IPS-NIHi11 (cell line): ENCODE data around the gene SPEM2.

Source experiments
- DNase-seq: peaks from one replicate; pipeline ENCODE4 v3.0.0; 2012; ENCODE audit warnings: mixed read lengths, low spot score

SPEM2 gene

GRCh38 chr17:7403977-7404736 lies 21.3 kb upstream of the SPEM2 start, which contains the start of gene TMEM256:
TSS of gene TMEM256 (minus strand) at chr17:7404097. CDS start at chr17:7404084, 13 bp downstream.
- peak; percentile 88 for DNase-seq

- peak; percentile 75 for DNase-seq
These were observed 20.6 kb upstream of the SPEM2 start for GRCh38 chr17:7404737-7405349.

GRCh38 chr17:7405350-7406234 lies 19.8 kb upstream of the SPEM2 start:
- peak; percentile 60 for DNase-seq

- DNase-seq: no peak
These were observed 19.1 kb upstream of the SPEM2 start for GRCh38 chr17:7406235-7406825.

GRCh38 chr17:7407082-7407481 lies 18.3 kb upstream of the SPEM2 start:
- DNase-seq: no peak

GRCh38 chr17:7407485-7408251 lies 17.7 kb upstream of the SPEM2 start, which contains the start of gene NLGN2:
TSS of gene NLGN2 (plus strand) at chr17:7407845. CDS start at chr17:7408256, 411 bp downstream.
- DNase-seq: no peak

GRCh38 chr17:7408252-7408727 lies 17.1 kb upstream of the SPEM2 start:
- no peak for DNase-seq

GRCh38 chr17:7408863-7409262 lies 16.6 kb upstream of the SPEM2 start:
- DNase-seq: no peak

- no peak for DNase-seq
These were observed 15.7 kb upstream of the SPEM2 start for GRCh38 chr17:7409716-7410115.

- DNase-seq: no peak
These were observed 14.6 kb upstream of the SPEM2 start for GRCh38 chr17:7410634-7411426.

GRCh38 chr17:7411427-7411750 lies 14.0 kb upstream of the SPEM2 start:
- DNase-seq: no peak

- no peak for DNase-seq
These were observed 11.9 kb upstream of the SPEM2 start for GRCh38 chr17:7413346-7413985.

- no peak for DNase-seq
These were observed 10.6 kb upstream of the SPEM2 start for GRCh38 chr17:7414837-7415236.

- no peak for DNase-seq
These were observed 9.6 kb upstream of the SPEM2 start for GRCh38 chr17:7415784-7416183.

GRCh38 chr17:7416323-7416722 lies 9.1 kb upstream of the SPEM2 start:
- DNase-seq: no peak

- no peak for DNase-seq
These were observed 8.3 kb upstream of the SPEM2 start for GRCh38 chr17:7417056-7417655.

GRCh38 chr17:7418472-7419152 lies 6.8 kb upstream of the SPEM2 start:
- no peak for DNase-seq

- no peak for DNase-seq
These were observed 5.4 kb upstream of the SPEM2 start, which contains the start of gene SPEM1 for GRCh38 chr17:7419819-7420610. TSS of gene SPEM1 (plus strand) at chr17:7420324. CDS start at chr17:7420385, 61 bp downstream.
